GM13977 (cell line): ENCODE measurements around the gene LMF1.
"Not testable (repeated sequence)": the region's sequence is repeated elsewhere in the genome, so short reads cannot be mapped to it uniquely, and the experiment has no call there.

Experiments used
- DNase-seq: peaks from one replicate; pipeline ENCODE4 v3.0.0; 2012; ENCODE audit warnings: low spot score
- in situ Hi-C: fragments of 300-500 bp; cut with MboI; formaldehyde crosslinking; loops from one replicate; pipeline ENCODE4 v1.12.0; 2022; ENCODE audit warnings: low sequenced_read_pairs, low pct_unique_long_range_greater_than_20kb, mixed read lengths, inconsistent platforms; ENCODE audit not compliant: unreplicated experiment
- TF ChIP-seq, protein P1 (sequence below): IDR thresholded peaks from 2 replicates; pipeline ENCODE4 v1.5.1; 2012; ENCODE audit warnings: mild to moderate bottlenecking, control low read depth; ENCODE audit not compliant: insufficient read depth; ENCODE audit errors: extremely low read depth, missing control alignments

Gene LMF1

DNA sequence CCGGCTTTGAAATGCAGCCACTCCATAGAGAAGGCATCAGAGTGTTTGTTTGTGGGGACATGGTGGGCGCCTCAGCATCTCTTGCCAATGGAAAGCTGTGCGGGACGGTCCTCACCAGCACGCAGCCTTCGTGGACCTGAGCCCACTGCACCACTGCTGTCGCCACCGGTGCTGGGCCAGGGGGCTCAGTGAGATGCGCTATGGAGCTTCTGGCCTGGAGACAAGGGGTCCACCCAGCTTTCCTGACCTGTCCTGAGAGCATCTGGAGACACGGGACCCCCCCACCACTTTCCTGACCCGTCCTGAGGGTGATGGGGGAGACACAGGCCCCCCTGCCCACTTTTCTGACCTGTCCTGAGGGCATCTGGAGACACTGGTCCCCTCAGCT lies 79.4 kb downstream of the LMF1 start:
- DNase-seq, result no peak
- in situ Hi-C loops, result no loop called here
- TF ChIP-seq, protein P1, sequence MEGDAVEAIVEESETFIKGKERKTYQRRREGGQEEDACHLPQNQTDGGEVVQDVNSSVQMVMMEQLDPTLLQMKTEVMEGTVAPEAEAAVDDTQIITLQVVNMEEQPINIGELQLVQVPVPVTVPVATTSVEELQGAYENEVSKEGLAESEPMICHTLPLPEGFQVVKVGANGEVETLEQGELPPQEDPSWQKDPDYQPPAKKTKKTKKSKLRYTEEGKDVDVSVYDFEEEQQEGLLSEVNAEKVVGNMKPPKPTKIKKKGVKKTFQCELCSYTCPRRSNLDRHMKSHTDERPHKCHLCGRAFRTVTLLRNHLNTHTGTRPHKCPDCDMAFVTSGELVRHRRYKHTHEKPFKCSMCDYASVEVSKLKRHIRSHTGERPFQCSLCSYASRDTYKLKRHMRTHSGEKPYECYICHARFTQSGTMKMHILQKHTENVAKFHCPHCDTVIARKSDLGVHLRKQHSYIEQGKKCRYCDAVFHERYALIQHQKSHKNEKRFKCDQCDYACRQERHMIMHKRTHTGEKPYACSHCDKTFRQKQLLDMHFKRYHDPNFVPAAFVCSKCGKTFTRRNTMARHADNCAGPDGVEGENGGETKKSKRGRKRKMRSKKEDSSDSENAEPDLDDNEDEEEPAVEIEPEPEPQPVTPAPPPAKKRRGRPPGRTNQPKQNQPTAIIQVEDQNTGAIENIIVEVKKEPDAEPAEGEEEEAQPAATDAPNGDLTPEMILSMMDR, result no peak

DNA sequence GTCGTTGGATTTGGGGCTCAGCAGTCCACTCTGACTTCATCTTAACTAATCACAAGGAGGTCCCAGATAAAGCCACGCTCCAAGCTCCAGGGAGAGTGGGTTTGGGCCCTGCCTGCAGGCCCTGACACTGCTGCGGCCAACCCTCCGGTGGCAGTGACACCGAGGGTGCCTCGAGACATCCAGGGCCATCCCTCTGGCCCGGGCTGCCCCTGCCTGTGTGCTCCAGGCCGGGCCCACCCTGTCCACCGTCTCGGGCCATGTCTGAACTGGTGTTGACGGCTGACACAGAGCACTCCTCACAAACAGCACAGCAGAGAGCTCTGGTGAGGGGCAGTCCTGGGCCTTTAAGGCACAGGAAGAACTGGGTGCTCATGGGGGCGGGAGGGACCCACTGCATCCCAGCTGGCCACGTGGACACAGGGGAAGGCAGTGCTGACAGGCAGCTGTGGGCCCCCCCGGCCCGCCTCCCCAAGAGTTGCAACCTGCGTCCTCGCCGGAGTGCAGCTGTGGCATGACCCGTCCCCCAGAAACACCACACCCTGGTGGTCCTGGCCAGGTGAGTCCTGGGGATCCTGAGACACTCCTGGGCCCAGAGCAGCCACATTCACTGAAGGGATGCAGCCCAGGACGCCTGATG lies 80.0 kb downstream of the LMF1 start:
- TF ChIP-seq, protein P1, result no peak
- in situ Hi-C loops, result no loop called here
- DNase-seq, result no peak

GRCh38 chr16:890217-890616 lies 80.6 kb downstream of the LMF1 start:
- in situ Hi-C loops, result no loop called here
- DNase-seq, result no peak
- TF ChIP-seq, protein P1, result no peak

- TF ChIP-seq, protein P1, result no peak
- DNase-seq, result no peak
- in situ Hi-C loops, result no loop called here
These were observed 81.2 kb downstream of the LMF1 start for GRCh38 chr16:889586-889985.

DNA sequence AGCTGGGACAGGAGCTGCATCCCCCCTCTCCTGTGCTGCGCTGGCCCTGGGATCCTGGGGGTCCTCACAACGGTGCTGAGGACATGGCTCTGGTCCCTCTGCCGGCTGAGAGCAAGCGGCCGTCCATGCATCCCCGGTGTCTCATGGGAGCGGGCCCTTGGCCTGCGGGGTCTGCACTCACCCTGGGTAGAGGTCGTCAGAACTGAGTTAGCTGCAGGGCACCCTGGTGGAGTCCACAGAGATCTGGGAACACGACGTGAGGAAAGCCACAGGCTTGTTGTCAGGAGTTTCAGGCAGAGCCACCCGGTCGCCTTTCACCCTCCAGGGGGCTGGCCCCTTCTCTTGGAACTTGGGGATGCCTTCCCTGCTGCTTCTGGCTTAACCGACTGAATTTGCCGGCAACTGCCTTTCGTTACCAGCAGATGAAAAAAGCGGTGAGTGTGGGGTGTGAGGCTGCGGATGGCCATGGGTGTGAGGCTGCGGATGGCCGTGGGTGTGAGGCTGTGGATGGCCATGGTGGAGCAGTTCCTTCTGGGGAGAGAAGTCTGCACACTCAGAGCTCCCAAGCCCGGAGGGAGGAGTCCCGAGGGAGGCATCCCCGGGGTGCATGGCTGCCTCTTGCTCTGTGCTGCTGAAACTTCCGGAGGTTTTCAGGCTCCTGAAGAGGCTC lies 81.7 kb downstream of the LMF1 start:
- TF ChIP-seq, protein P1, result no peak
- DNase-seq, result no peak
- in situ Hi-C loops, result no loop called here

DNA sequence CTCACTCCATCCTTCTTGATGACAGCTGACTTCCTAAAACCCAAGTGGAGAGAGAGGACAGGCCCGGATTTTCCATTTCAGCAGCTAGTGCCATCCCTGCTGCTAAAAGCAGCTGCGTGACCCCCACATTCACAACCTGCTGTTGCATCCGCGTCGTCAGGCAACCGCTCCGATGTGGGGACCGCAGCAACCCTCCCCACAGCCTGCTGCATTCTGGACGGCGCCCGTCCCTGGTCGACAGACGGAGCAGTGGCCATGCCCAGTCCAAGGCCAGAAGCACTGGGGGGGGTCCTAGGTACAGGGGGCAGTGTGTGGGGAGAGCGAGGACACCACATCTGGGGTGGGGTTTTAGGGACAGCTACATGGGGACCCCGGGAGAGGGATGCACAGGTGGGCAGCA lies 82.3 kb downstream of the LMF1 start:
- DNase-seq, in situ Hi-C loops: not testable (repeated sequence)

DNA sequence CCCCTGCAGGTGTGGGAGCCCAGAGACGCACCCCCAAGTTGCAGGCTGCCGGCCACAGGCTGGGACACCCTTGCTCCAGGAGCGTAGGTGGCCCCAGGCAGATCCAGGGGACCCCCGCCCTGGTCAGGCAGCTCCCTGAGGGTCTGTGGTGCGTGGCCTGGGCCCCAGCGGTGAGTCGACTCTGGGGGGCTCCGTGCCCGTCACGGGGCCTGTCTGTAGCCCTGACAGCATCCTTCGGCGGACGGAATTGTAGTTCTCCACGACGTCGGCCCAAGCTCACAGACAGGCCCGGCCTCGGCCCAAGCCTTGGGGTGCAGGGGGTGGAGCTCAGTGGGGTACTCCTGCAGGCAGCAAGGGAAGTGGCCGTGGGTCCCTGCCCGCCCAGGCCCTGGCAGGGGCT lies 82.9 kb downstream of the LMF1 start:
- TF ChIP-seq, protein P1, result no peak
- in situ Hi-C loops, result no loop called here
- no peak for DNase-seq
